HG03159 (cell line): ENCODE data around the gene DACH1.

Experiments
- ATAC-seq: cut with Tn5 transposase; IDR thresholded peaks from one replicate; pipeline ENCODE4 v1.9.1; 2021; ENCODE audit warnings: mild to moderate bottlenecking, moderate library complexity; ENCODE audit not compliant: unreplicated experiment

Gene DACH1

DNA sequence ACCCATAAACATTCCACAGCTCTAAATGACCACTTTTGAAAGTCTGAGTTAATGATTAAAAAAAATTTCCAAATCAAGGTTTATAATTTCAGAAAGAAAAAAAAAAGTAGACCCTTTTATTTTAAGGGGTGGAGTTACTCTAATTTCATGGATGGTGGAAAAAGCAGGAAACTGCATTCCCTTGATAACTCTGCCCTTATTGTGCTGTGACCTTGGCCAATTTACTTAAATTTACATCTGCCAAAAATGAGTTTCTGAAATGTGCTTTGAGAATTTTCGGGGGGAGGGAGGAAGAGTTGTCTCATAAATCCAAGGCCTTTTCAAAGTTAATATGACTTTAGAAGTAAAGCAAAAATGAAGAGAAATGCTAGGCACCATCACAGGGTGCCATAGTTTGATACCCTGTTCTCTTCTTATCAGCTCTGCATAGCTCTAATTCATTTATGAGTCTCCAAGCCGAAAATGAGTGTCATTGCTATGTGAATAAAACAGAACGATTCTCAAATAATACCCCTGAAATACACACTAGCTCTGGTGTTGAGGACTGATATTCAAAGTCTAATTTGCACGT, 367.0 kb downstream of the DACH1 start:
- no peak for ATAC-seq

DNA sequence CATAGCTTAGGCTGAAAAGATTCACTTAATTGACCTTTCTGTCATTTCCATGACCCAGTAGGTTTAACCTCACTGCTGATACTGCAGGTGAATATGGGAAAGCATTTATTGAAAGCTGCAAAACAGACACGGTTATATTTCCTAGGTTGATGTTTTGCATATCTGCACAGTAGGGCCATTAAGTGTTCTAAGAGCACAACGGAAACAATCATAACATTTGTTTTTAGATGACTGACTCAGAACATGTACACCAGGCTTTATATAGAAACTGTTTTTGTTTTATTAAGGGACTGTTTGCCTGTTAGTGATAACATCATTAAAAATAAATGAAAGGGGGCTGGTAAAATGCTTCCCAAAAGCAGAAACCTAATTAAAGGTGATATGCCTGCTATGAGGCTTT, 367.8 kb downstream of the DACH1 start:
- no peak for ATAC-seq

DNA sequence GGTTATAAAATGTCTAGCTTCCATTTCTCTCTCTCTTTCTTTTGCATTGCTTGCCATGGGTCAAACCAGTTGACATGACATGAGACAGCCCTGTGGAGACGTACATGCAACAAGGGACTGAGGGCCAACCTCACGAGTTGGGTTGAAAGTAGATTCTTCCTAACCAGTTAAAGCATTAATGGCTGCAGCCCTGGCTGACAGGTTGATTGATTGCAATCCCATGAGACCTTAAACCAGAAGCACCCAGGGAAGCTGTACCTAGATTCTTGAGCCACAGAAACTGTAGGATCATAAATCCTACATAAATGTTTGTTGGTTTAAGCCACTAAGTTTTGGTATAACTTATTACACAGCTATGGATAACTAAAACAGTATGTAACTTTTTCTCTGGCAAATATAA, 373.8 kb downstream of the DACH1 start:
- ATAC-seq, result no peak

DNA sequence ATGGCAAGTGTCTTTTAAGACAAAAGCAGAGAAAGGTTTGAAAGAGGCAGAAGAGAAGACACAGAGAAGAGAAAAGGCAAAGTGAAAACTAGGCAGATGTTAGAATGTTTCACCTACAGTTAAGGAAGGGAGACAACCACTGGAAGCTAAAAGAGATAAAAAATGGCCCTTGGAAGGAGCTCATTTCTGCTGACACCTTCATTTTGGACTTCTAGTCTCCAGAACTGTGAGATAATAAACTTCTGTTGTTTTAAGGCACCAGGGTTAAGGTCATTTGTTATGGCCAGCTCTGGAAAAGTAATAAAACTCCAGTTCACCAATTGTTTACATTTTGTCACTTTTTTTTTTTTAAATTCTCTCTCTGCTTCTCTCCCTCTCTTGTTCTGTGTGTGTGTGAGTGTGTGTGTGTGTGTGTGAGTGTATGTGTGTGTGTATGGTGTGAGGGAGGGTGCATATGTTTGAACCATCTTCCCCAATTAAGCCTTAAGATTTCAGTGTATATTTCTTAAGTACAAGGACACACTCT, 374.6 kb downstream of the DACH1 start:
- ATAC-seq, result no peak

DNA sequence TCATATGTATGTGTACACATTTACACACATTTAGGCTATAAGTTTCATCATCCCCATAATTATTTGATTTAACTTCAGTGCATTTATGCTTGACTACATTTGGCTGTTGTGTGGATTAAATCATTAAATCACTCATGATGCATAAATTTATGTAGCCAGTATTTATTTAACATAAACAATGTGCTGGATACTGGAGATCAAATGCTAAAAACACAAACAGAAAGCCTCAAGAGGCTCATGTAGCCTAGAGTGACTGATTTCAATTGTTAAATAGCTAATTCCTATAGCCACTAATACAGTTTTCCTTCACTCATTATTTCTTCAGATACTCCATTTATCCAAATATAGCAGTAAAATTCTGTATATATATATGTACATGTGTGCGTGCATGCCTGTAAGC, 376.0 kb downstream of the DACH1 start:
- no peak for ATAC-seq

- no peak for ATAC-seq
Measured at GRCh38 chr13:71489041-71489440, 378.0 kb downstream of the DACH1 start.

- no peak for ATAC-seq
Measured at GRCh38 chr13:71488201-71488600, 378.8 kb downstream of the DACH1 start.

DNA sequence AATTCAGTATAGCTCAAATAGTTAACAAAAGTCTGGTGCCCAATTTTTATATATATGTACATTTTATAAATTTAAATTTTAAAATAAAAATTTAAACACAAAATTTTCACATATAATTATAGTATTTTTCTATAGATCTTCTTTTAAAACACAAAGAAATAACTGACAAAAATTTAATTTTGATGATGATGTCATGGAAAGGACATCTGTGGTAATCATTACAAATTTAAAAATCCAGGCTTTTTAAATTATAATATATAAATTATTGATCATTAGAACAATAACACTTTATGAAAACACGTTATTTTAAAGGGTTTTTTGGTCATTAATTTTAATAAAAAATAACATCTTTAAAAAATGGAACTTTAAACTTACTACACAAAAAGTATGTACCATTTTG, 381.1 kb downstream of the DACH1 start:
- no peak for ATAC-seq

- ATAC-seq, result no peak
Measured at GRCh38 chr13:71483733-71484132, 383.3 kb downstream of the DACH1 start.

DNA sequence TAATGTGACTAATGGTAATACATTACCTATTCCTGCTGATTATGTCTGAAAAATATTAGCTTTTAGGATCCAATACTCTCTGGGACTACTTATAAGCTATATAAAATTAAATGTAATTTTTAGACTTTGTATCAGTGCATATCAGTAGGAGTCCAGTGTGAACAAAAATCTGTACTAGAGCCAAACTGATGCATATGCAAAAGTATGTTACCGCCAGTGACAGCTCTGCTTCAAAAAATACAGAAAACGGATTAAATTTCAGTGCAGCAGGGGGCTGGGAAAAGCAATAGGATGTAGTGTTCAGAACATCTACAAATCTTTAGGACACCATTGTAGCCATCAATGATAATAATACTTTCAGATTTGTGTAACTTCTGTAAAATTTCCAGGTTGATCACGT, 385.5 kb downstream of the DACH1 start:
- no peak for ATAC-seq

DNA sequence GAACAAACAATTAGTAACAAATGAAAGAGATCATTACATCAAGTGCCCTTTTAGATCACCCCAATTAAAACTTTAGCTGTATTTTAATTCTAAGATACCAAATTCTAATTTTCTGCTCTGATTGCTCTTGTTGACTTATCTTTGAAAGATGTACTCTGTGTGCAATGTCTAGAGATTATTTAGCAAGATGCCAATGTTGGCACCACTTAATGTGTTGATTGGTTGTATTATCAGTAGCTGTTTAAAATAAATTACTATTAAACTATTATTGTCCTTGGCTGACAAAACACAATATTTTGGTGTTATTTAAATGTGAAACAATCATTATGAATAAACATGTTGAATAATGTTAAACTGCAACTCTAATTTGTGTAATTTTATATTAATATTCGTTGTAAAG, 386.0 kb downstream of the DACH1 start:
- no peak for ATAC-seq

DNA sequence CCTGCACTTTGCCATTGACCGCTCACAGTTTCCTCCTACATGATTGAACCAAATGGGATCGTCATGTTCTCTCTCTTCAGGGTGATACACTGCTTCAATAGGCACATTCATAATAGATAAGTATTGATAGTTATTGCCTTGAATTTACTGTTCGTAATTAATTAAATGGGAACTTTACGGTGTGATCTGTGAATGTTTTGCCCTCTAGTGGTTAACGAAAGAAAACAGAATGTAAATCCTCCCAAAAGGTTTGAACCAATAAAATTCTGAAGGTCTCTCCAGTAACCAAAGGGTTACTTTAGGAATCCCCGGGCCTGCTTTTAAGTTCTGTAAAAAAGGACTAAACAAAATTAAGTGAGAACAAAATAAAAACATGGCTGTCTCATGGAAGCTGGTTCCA, 389.3 kb downstream of the DACH1 start:
- ATAC-seq, result no peak

DNA sequence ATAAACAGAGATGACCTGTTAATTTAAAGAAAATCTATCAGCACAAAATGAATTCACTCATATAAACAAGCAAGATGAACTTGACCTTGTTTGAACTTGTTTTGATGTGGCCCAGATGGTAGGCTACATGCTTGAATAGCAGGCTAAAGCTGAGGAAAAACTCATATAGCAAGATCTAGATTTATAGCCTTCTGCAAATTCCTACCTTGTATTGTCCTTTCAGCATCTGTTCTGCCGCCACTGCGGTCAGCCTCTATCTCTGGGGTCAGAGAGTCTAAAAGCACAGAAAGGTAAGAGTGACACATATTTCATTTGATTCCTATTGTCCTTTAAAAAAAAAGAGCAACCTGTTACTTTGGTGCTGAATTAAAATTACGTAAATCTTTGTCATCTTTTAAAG, 392.1 kb downstream of the DACH1 start:
- no peak for ATAC-seq

DNA sequence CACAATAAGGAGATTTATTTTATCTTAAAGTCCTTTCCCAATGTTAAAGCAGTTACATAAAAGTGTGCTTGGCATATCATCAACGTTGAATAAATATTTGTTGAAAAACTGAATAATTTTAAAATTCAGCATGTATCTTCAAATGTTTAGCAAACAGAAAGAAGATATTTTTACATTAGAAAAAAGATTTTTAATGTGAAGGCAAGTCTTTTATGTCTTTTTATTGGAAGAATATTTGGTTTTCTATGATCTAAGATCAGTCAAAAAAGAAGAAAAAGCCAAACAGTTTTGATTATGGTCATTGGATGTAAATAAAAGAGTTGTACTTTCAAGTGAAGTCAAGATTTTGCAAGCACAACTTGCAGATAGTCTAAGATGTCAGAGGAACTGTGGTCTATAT, 397.4 kb downstream of the DACH1 start:
- no peak for ATAC-seq

DNA sequence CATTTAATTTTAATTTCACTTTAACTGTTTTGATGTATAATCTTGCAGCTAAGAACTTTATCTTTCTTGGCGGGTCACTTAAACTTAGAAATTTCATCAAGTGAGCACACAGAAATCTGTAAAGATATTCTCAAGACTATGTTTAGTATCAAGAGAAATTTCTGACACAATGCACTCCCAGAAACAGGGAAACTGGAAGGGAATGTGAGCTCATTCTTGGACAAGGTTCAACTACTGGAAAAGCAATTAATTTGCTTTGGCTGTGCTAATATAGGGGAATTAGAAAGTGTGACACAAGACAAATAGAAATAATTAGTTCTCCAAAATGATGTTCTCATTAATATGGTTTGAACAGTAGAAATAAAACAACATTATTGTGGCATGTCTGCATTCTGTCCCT, 402.3 kb downstream of the DACH1 start:
- no peak for ATAC-seq

DNA sequence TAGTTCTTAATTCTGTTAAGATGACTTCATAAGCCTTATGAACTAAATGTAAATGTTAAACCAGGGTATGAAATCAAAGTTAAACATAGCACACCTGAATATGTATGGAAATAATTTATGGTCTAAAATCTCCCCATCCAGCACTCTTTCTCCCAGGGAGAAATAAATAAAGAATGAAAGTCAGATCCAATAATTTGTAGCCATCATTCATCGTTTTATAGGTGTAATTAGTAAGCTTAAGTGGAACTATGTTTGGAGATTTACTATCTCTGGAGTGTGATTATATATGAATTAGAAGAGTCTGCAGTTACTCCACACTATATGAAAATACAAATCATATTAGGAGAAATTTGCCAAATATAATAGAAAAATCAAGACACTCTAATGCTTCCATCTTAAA, 405.1 kb downstream of the DACH1 start:
- no peak for ATAC-seq

DNA sequence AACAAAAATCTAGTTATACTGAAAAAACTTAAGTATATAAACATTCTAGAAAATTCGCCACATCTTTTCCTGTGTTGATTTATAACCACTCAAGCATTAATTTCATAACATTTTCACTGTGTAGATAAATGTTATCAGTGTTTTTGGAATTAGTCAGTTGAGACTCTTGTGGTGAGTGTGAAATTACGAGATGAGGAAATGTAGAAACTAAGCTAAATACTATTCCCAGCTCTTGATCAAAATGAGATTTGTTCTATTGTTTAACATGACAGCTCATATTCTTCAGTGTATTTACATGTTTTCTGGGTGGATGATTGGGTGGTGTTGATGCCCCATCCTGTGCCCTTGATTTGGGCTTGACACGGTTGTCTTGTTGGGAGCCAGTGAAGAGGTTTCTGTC, 406.8 kb downstream of the DACH1 start:
- ATAC-seq, result no peak

DNA sequence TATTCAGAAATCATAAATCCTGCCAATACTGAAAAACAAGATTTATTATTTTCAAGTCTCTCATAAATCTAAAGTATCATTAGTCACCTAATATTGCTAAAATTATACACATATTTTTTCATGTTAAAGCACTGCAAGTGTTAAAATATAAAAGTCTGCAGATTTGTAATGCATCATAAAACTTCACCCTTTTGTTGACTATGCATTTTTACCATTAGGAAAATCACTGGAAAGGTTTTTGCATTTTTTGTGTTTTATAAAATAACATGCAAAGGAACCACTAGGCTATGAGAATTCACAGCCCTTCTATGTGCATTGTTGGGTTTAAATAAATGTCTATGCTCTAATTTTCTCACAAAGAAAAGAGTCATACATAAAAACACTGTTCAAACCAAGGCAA, 407.3 kb downstream of the DACH1 start:
- no peak for ATAC-seq

DNA sequence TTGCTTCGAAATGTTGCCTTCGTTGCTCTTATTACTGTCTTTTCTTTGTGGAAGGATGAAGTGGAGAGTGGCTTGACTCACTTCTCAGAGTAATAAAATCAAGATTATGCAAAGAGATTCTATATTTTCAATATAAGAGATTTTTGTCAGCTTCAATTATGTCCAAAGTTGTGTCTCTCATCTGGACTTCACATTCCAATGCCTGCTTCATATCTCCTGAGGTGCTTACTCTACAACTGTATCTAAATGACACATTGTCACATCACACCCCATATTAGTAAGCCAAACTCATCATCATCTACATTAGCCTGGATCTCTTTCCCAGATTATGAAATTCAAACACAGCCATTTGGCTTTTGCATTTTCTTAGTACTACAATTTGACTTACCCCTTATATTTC, 409.4 kb downstream of the DACH1 start:
- no peak for ATAC-seq

DNA sequence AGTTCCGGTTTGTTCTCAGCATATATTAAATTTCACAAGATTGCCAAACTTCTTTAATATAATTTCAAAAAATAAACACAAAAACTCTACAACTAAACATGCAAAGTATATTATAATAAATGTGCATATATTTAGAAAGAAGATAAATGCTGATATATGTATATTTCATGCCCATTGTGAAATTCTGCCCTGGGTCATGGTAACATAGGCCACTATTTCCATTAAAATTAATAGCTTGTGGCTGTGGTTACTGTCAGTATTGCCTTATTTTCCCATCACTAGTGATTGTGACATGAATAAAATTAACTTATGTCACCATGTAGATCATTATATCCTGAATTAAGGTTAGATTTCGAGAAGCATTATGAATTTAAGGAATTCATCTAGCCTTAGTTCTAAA, 410.9 kb downstream of the DACH1 start:
- no peak for ATAC-seq

DNA sequence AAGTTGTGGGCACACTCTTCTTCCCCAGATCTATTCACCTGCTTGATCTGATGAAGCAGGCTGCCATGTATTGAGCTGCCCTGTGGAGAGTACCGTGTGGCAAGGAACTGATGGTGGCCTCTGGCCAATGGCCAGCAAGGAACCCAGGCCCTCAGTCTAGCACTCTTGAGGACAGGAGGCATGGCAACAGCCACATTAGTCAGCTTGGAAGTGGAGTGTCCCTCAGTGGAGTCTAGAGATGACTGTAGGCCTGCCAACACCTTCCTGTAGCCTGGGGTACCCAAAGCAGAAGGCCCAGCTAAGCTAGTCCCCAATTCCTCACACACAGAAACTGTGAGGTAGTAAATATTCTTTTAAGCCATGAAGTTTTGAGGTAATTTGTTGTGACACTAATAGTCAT, 412.5 kb downstream of the DACH1 start:
- no peak for ATAC-seq

- no peak for ATAC-seq
Measured at GRCh38 chr13:71448080-71448630, 418.8 kb downstream of the DACH1 start.

GRCh38 chr13:71437704-71438103, 429.3 kb downstream of the DACH1 start:
- ATAC-seq, result no peak
